CD4-positive, alpha-beta T cell treated with Interleukin-21 for 1 hour (primary cell): ENCODE data around the gene ATP5F1D.

Experiments
- DNase-seq: peaks from one replicate; pipeline ENCODE4 v3.0.0-alpha.2; 2020

The ATP5F1D gene

DNA sequence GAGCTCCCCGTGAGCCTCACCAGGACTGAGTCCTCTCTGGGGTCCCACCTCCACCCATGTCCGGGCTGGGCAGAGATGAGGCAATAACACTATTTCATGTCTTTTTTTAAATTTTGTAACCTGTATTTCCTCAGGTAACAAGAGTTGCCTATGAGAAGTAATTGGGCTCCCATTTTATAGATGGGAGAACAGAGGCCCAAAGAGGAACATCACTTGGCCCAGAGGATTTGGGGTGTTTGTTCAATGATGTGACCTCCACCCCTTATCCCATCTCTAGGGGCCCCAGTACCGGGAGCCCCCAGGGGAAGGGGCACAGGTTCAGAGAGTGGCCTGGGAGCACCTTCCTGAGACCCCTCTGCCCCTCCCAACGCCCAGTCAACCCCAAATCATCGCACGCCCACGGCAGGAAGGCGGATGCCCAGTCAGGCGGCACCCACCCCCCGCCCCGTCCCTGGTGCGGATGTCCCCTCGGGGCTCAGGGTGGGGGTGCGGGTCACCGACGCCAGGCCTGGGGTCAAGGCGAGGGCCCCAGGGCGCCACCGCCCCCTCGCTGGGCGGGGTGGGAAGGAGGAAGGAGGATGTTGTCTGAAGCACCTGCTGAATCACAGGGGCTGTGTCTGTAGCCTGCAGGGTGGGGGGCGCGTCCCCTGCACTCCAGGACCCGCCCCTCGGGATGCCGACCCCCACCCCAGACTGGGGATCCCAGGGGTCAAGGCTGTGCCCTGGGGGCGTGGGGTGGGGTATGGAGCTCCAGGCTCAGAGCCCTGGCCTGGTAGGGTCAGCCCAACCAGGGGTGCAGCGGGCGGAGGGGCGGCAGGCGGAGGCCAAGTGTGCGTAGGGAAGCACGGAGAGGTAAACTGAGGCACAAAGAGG is 18.6 kb downstream of the ATP5F1D start:
- peak; percentile 76 for DNase-seq

DNA sequence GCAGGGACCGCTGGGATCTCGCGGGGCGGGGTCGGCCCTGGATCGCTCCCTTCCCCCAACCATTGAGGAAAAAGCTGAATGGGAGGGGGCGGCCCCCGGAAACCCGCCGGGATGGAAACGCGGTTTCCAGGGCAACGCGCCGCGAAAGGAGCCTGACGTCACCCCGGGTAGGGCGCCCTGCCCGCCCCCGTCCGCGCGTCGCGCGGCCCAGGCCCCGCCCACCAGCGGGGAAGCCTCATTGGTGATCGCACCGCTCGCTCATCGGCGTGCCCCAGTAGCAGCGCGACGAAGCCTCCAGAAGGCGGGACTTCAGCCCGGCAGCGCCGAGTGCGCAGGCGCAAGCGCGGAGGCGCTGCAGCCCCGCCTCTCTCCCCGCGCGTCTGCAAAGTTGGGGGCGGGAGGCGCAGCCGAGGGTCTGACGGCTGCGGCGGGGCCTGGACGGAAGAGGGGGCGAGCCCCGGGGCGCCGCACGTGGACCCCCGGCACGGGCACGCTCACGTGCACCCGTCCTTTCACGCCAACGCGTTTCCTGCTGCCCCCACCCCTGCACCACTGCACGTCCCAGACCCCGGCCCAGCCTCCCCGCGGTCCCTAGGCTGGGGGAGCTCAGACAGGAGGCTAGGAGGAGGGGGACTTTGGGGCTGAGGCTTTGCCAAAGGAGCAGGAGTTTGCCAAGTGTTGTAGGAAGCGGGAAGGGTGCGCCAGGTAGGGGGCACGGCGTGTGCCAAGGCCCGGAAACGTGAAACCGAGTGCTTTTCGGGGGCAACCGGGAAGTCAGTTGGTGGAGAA is 19.4 kb downstream of the ATP5F1D start:
- DNase-seq: peak; percentile 98

- DNase-seq: peak; percentile 70
These were observed 19.9 kb downstream of the ATP5F1D start for GRCh38 chr19:1261538-1261797.

DNA sequence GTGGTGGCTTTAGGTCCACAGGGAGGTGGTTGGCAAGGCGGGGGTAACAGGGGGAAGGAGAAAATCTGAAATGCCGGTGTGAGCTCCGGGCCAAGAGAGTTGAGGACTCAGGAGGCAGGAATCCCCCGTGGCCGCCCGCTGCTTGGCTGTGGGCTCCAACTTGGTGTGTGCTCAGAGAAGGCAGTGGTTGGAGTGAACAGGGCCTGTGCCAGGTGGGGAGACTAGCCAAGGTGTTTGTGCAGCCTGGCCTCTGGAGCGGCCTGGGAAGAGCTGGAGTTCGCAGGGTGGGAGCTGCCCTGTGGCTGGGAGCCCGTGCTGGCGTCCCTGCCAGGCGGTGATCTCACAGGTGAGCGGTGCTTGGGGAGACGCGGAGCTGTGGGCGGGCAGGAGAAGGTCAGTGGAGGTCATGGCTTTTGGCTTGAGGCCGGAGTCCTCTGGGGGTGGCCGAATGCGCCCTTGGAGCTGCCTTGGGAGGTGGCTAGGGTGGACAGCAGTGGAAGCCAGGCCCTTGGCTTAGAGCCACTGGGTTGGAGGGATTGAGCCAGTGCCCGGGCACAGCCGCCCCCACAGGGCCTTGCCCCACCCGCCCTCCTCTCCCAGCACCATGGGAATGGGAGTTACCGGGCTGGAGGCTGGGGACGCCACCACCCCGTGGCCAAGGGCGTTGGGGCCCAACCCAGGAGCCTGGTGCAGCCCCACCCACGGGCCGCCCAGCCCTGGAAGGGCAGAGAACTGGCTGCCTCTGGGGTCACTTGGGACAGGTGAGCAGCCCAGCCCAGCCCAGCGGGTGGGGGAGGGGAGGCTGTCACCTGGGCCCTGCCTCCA is 20.5 kb downstream of the ATP5F1D start:
- DNase-seq: peak; percentile 68

DNA sequence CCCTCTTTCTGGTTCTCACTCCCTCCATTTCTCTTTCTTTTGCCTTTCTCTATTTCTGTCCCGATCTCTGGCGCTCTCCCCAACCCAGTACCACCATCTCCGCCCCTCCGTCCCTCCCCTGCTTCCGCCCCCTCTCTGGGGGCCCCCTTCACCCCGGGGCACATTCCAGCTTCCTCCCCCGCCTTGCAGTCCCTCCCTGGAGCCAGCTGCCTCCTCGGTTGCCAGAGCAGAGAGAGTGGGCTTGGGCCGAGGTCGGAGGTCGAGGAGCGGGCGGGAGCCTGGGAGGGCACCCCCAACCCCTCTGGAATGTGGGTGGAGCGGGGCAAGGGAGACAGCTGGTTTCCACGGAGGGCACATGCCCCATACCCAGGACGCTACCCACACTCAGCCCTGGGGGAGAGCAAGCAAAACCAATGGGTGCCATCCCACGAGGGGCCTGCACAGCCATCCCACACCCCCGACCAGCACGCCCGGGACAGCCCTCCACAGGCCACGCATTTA is 21.1 kb downstream of the ATP5F1D start:
- no peak for DNase-seq

DNA sequence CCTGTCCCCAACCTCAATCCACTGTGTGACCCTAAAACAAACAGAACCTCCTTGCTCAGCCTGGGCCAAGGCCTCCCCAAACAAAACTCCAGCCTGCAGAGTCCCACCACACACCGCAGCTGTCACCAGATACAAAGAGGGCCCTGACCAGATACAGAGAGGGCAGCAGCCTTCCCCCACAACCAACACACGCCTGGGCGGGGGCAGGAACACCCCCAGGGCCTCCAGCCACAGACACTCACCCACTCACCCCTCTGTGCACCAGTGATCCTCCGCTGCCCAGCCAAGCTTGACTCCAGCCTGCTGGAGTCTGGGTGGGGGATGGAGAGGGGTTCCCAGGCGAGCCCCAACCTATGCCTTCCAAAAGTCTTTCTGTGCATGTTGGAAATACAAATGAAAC is 21.6 kb downstream of the ATP5F1D start:
- DNase-seq: no peak

DNA sequence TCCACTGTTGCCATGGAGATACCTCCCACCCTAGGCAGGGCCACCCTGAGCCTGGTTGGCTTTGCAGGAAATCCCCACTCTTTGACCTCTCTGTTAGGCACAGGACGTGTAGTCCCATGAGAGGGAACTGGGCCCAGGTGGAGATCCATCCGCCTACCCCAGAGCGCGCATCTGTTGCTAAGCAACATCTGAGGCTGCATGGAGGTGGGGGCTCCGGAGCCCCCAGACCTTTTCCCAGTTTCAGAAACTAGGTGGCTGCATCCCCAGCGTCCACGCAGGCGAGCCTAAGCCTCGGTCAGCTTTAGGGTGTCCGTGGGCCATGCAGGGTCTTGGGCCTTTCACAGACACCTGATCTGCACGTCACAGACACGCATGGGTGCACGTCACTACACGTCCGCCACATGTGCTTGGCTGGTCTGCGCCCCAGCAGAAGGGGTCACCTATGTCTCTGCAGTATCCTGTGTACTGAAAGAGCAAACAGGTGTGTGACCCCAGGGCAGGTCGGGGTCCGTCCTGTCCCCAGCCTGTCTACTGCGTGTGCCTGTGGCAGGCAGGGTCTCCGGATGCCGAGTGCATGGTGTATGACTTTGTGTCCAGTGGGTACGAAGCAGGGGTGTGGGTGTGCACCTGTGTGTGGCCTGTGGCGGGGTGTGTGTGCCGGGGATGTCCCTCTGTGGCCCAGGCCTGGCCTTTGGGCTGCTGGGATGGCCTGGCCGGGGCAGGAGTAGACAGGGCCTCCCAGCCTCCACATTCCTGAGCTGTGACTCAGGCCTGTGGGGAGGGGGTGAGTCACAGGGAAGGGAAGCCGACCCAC is 23.5 kb downstream of the ATP5F1D start:
- DNase-seq: peak; percentile 19

DNA sequence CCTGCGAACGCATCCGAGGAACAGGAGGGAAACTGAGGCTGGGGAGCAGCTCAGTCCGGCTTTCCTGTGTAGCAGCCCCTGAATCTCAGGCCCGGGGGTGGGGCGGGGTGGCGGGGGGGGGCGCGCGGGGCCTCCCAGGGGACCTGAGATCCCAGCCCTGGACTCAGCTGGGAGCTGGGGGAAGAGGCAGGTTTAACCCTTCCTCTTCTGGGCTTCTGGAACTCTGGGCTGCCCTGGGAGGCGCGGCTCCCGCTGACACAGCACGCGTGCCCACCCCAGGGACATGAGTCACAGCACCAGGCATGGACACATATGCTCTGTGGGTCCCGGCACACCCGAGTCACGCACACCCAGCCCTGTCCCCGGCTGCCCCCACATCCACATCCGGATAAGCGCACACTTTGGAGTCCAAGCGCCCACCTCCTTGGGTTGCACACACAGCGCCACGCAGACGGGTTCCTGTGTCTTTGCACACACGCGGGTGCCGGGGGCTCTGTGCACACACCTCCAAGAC is 24.1 kb downstream of the ATP5F1D start:
- DNase-seq: peak; percentile 52

DNA sequence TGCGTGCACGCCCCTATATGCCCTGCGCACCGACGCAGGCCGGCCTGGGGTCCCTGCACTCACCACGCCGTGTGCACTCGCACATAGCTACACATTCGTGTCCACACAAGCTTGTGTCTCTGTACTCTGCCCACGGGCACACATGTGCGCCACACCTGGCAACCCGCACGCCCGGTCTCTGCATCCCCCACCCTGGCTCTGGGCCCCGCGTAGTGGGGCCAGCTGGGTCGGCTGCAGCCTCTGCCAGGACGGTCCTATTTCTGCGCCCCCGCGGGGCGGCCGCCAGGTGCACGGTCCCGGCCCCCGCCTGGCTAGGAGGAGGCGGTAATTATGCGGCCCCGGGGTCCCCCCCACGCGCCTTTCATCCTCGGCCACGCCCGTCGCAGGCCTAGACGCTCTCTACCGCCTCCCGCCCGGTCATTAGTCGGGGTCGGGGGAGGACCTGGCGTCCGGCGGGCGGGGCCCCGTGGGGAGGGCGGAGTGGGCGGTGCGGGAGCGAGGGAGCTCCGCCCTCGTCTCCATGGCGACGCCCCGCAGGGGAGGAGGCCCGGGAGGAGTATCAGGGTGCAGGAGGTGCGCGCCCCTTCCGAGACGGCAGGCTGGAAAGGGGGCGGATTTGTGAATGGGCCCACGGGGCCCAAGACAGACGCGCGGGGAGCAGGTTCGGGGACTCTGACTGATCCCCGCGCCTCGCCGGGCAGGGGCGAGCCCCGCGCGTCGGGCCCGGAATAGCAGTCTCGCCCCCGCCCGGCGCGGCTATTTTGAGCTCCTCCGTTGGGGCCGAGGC is 24.8 kb downstream of the ATP5F1D start:
- peak; percentile 93 for DNase-seq

DNA sequence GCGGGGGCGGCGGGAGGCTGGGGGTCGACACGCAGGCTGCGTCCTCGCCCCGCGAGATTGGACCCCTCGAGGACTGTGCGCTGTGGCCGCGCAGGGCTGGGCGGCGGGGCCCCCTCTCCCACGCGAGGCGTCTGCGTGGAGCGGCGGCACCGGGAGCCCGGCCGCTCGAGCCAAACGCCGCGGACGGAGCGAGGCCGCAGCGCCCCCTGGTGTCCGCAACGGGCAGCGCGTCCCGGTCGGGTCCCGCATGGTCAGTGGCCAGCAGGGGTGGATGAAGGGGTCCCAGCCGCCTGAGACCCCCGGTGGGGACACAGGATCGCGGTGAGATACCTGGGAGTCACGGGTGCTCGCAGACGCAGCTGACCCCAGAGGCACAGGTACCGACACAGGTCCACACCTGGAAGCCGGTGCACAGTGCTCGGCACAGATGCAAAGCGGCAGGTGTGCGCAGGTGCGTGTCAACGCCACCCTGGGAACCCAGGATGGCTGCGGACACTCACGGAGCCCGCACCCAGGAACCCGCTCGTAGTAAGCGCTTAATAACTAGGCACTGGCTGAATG is 25.4 kb downstream of the ATP5F1D start:
- peak; percentile 70 for DNase-seq

DNA sequence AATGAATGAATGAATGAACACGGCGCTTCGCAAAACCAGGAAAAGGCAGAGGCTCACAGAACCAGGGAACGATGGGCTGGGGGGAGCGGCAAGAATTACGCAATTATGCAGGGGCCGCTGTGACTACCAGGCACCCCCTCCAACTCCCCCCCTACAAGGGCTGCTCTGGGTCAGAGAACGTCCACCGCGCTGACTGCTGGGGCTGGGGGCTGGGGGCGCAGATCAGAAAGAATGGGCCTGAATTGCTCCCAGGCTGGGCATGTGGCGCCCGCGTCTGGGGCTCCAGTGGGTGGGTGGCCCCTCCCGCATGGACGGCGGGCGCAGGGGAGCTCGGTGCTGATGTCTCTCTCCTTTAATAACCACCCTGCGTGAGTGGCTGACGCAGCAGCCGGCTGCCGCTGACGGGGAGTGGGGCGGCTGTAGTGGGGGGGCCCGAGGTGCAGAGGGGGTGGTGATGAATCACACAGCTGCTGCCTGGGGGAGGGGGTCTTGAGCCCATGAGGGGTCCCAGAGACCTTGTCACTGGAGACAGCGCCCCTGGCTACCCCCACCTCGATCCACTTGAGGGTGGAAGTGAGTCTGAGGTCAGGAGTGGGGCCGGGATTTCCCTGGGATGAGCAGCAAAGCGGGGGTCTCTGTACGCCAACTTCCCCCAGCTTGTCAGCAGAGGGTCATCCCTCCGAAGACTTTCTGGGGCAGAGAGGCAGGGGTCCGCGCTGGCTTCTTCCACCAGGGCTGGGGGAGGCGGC is 26.1 kb downstream of the ATP5F1D start:
- DNase-seq: peak; percentile 27

GRCh38 chr19:1268226-1269064 is 26.9 kb downstream of the ATP5F1D start:
- no peak for DNase-seq

DNA sequence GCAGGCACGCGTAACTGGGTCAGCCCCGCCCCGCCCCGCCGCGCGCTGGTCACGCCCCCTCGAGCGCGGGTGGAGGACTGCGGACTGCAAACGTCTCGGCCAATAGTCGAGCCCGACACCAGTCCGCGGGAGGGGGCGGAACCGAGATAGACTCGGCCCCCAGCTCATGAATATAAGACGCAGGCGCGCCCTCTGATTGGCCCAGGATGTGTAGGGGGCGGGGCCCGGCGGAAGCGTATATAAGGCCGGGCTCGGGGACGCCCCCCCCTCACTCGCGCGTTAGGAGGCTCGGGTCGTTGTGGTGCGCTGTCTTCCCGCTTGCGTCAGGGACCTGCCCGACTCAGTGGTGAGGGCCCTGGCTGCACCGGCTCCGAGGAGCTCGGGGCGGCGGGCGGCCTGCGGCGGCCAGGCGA is 27.5 kb downstream of the ATP5F1D start, which contains the start of gene CIRBP:
TSS of gene CIRBP (plus strand) at position 268 of the 413 bp plus-strand sequence. CDS start 1,602 bp downstream, outside the sequence.
- peak; percentile 100 for DNase-seq

DNA sequence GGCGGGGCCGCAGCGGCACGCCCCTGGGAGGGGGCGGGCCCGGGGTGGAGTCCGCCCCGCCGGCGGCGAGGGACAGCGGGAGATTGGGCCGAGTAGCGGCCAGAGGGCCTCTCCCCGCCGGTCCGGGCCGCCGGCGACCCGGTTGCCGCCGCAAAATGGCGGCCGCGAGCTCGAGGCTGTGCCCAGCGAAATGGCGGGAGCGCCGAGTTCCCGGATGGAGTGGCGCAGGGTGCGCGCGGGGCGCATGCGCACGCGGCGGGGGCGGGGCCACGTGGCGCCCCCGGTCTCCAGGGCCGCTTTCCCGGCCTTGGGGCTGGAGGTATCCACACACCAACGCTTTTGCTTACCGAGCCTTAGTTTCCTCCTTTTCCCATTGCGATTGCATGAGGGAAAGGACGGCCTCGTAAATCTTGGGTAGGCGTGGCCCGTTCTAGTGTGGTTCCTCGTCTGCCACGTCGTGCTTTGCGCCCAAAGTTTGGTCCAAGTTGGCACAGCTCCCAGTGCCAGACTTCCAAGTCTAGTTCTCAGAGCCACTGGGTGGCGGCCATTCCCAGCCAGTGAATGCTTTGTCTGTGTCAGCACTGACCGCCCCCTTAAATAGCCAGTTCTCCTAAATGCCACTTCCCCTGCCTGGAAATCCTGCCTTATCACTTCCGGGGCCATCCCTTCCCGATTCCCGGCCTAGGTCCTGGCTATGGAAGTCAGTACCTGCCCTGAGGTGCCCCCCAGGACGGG is 28.1 kb downstream of the ATP5F1D start:
- peak; percentile 88 for DNase-seq

DNA sequence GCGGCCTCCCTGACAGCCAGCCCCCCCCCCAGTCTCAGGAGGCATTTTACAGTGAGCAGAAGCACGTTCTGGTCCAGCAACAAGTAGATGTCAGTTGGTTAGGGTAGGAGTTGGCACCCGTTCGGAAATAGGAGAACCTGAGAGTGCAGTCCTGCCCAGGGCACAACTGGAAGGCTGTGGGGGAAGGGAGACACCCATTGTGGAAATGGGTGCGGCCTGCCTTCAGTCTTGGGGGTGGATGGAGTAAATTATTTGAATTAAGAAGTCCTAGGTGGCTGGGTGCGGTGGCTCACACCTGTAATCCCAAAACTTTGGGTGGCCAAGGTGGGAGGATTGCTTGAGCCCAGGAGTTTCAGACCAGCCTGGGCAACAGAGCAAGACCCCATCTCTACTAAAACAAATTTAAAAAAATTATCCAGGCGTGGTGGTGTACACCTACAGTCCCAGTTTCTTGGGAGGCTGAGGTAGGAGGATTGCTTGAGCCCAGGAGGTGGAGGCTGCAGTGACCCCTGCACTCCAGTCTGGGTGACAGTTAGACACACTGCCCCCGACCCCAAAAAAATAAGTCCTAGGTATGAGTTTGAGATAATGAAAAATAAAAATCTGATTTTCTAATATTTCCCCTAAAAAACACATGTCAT is 28.8 kb downstream of the ATP5F1D start:
- DNase-seq: peak; percentile 44

DNA sequence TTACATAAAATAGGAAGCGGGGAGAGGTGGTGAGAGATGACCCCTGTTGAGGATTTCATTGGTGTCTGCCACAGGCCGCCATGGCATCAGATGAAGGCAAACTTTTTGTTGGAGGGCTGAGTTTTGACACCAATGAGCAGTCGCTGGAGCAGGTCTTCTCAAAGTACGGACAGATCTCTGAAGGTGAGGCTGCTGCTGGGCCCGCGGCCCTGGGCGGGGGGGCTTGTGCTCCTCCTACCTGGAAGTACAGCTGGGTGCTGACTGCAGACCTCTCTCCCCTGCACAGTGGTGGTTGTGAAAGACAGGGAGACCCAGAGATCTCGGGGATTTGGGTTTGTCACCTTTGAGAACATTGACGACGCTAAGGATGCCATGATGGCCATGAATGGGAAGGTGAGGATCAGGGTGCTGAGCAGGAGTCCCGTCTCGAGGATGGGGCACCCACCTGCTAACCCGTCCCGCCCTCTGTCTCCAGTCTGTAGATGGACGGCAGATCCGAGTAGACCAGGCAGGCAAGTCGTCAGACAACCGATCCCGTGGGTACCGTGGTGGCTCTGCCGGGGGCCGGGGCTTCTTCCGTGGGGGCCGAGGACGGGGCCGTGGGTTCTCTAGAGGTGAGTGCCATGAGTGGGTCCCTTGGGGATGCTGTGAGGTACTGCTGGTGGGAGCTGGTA is 29.4 kb downstream of the ATP5F1D start:
- peak; percentile 19 for DNase-seq
